ENCODE results near the gene FYB2.

GRCh38 chr1:56835657-56836056 lies 16.5 kb upstream of the FYB2 start:
- no peak for TF ChIP-seq EP300 (IDR thresholded peaks at IDR 0.05)
- no peak for TF ChIP-seq POLR2A (IDR thresholded peaks at IDR 0.05)
- TF ChIP-seq, protein P1, sequence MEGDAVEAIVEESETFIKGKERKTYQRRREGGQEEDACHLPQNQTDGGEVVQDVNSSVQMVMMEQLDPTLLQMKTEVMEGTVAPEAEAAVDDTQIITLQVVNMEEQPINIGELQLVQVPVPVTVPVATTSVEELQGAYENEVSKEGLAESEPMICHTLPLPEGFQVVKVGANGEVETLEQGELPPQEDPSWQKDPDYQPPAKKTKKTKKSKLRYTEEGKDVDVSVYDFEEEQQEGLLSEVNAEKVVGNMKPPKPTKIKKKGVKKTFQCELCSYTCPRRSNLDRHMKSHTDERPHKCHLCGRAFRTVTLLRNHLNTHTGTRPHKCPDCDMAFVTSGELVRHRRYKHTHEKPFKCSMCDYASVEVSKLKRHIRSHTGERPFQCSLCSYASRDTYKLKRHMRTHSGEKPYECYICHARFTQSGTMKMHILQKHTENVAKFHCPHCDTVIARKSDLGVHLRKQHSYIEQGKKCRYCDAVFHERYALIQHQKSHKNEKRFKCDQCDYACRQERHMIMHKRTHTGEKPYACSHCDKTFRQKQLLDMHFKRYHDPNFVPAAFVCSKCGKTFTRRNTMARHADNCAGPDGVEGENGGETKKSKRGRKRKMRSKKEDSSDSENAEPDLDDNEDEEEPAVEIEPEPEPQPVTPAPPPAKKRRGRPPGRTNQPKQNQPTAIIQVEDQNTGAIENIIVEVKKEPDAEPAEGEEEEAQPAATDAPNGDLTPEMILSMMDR (IDR thresholded peaks at IDR 0.05) = no peak
